GM23248 (cell line): ENCODE results near the gene GNA14. TPM values are rescaled to one million over a fixed set of nuclear protein-coding genes. Genes with fewer than 3 reads are reported as not detected.

ENCODE experiments used
- DNase-seq: peaks from one replicate; pipeline ENCODE4 v3.0.0-alpha.2; 2015
- H2AFZ ChIP-seq: fragments of 200-600 bp; sonication (generic); 2 replicates; pipeline ENCODE4 v1.6.1; 2016; ENCODE audit warnings: antibody characterized with exemption
- H3F3A ChIP-seq: fragments of 200-600 bp; sonication (generic); 2 replicates; pipeline ENCODE4 v1.6.1; 2016; ENCODE audit warnings: mild to moderate bottlenecking, antibody characterized with exemption, mixed run types; ENCODE audit not compliant: insufficient read depth
- H3K27ac ChIP-seq: fragments of 200-600 bp; sonication (generic); 2 replicates; pipeline ENCODE4 v1.5.1; 2016; ENCODE audit warnings: mild to moderate bottlenecking
- H3K27me3 ChIP-seq: fragments of 200-600 bp; sonication (generic); replicated peaks from 2 replicates; pipeline ENCODE4 v1.6.1; 2016; ENCODE audit warnings: mild to moderate bottlenecking; ENCODE audit not compliant: insufficient read depth
- H3K36me3 ChIP-seq: fragments of 200-600 bp; sonication (generic); 2 replicates; pipeline ENCODE4 v1.6.1; 2016; ENCODE audit warnings: low read depth, mild to moderate bottlenecking
- H3K4me1 ChIP-seq: fragments of 200-600 bp; sonication (generic); 2 replicates; pipeline ENCODE4 v1.6.1; 2016; ENCODE audit warnings: mild to moderate bottlenecking; ENCODE audit not compliant: insufficient read depth
- H3K4me2 ChIP-seq: fragments of 200-600 bp; sonication (generic); one replicate; pipeline ENCODE4 v1.6.1; 2016; ENCODE audit warnings: mild to moderate bottlenecking; ENCODE audit not compliant: unreplicated experiment
- H3K4me3 ChIP-seq: fragments of 200-600 bp; sonication (generic); 2 replicates; pipeline ENCODE4 v1.5.1; 2016; ENCODE audit warnings: mild to moderate bottlenecking
- H3K79me2 ChIP-seq: fragments of 200-600 bp; sonication (generic); 2 replicates; pipeline ENCODE4 v1.6.1; 2016; ENCODE audit warnings: mild to moderate bottlenecking; ENCODE audit not compliant: insufficient read depth
- H3K9ac ChIP-seq: fragments of 200-600 bp; sonication (generic); 2 replicates; pipeline ENCODE4 v1.6.1; 2016; ENCODE audit warnings: mild to moderate bottlenecking
- H3K9me2 ChIP-seq: fragments of 200-600 bp; sonication (generic); 2 replicates; pipeline ENCODE4 v1.6.1; 2016; ENCODE audit warnings: mixed run types, mild to moderate bottlenecking, moderate library complexity; ENCODE audit not compliant: insufficient read depth
- H3K9me3 ChIP-seq: fragments of 200-600 bp; sonication (generic); one replicate; pipeline ENCODE4 v1.6.1; 2017; ENCODE audit warnings: low read depth
- H4K20me1 ChIP-seq: fragments of 200-600 bp; sonication (generic); 2 replicates; pipeline ENCODE4 v1.6.0; 2016; ENCODE audit not compliant: insufficient read depth
- EZH2 ChIP-seq: fragments of 200-600 bp; sonication (generic); IDR thresholded peaks from 2 replicates; pipeline ENCODE4 v1.6.1; 2018; ENCODE audit warnings: antibody characterized with exemption, mild to moderate bottlenecking; ENCODE audit not compliant: insufficient read depth, poor library complexity, severe bottlenecking
- EZH2phosphoT487 ChIP-seq: fragments of 200-600 bp; sonication (generic); IDR thresholded peaks from 2 replicates; pipeline ENCODE4 v1.6.1; 2018; ENCODE audit warnings: antibody characterized with exemption, moderate library complexity, mild to moderate bottlenecking, low read depth; ENCODE audit not compliant: insufficient read depth
- WGBS, 2 experiments: methylation state at CpG; one replicate each; pipeline ENCODE4 v1.1.6; 2015 to 2017; ENCODE audit warnings: low lambda C conversion rate in 2 of 2, low coverage in 1 of 2; ENCODE audit errors: missing lambda C conversion rate in 2 of 2; 5-methylcytosine and 5-hydroxymethylcytosine counted together
- in situ Hi-C: fragments of 300-500 bp; cut with MboI; formaldehyde crosslinking; loops from 2 replicates; pipeline ENCODE4 v1.15.0; 2020
- polyA plus RNA-seq: library from polyadenylated mRNA; unstranded; fragments of >200 nt; fragmentation: Nextera tagmentation; extraction: Ambion mirVana; gene quantifications from 2 replicates; pipeline ENCODE4 v1.2.1, GENCODE V29; 2016
- total RNA-seq: library from RNA; depleted of rRNA; stranded (reverse); fragments of >200 nt; shearing (Covaris generic); gene quantifications from 2 replicates; pipeline ENCODE4 v1.2.3, GENCODE V29; 2014

Gene GNA14
- total and polyA plus RNA-seq, 2 experiments from 2014 or later: 0.11 to 0.24 TPM

GRCh38 chr9:77661566-77662085 is 13.5 kb upstream of the GNA14 start:
- TF ChIP-seq EZH2: no peak
- TF ChIP-seq EZH2phosphoT487: no peak
- Histone ChIP-seq H3K36me3 (no peaks in the 10 kb centered on the region), H4K20me1 (no peaks in the 10 kb centered on the region), H3K4me1 (no peaks in the 10 kb centered on the region), H3K9me3 (no peaks in the 10 kb centered on the region), H3K4me2 (no peak overlapping the region), H3F3A (no peaks in the 10 kb centered on the region), H3K27me3 (no peaks in the 10 kb centered on the region), H3K9me2 (no peaks in the 10 kb centered on the region), H3K27ac (no peak overlapping the region), H3K4me3 (no peak overlapping the region), H2AFZ (no peak overlapping the region), H3K79me2 (no peaks in the 10 kb centered on the region), H3K9ac (no peak overlapping the region)
- WGBS, 2 experiments: 73 to 80% methylated on average over 7 of the region's 7 CpGs
- in situ Hi-C loops: no loop called here
- DNase-seq: no peak

GRCh38 chr9:77659926-77660325 is 11.8 kb upstream of the GNA14 start:
- Histone ChIP-seq H3K27me3 (no peaks in the 10 kb centered on the region), H3K4me3 (no peak overlapping the region), H4K20me1 (no peaks in the 10 kb centered on the region), H2AFZ (no peak overlapping the region), H3K9me2 (no peaks in the 10 kb centered on the region), H3F3A (no peaks in the 10 kb centered on the region), H3K4me2 (no peak overlapping the region), H3K9me3 (no peaks in the 10 kb centered on the region), H3K4me1 (no peaks in the 10 kb centered on the region), H3K36me3 (no peaks in the 10 kb centered on the region), H3K9ac (no peak overlapping the region), H3K79me2 (no peaks in the 10 kb centered on the region), H3K27ac (no peak overlapping the region)
- 94 to 98% methylated on average over 5 of the region's 5 CpGs for WGBS, 2 experiments
- TF ChIP-seq EZH2 (no peak), EZH2phosphoT487 (no peak)
- in situ Hi-C loops: no loop called here
- DNase-seq: no peak

GRCh38 chr9:77651203-77651602 is 3.1 kb upstream of the GNA14 start:
- Histone ChIP-seq H3K4me3 (no peak overlapping the region), H3K27me3 (peaks cover 26% of the 10 kb centered on the region), H3F3A (no peaks in the 10 kb centered on the region), H3K9ac (no peak overlapping the region), H3K4me1 (no peaks in the 10 kb centered on the region), H3K9me3 (no peaks in the 10 kb centered on the region), H2AFZ (no peak overlapping the region), H3K36me3 (no peaks in the 10 kb centered on the region), H3K4me2 (no peak overlapping the region), H3K27ac (no peak overlapping the region), H4K20me1 (no peaks in the 10 kb centered on the region), H3K79me2 (no peaks in the 10 kb centered on the region), H3K9me2 (no peaks in the 10 kb centered on the region)
- TF ChIP-seq EZH2phosphoT487 (no peak), EZH2 (no peak)
- no peak for DNase-seq
- in situ Hi-C loops: no loop called here
- WGBS, 2 experiments: 83 to 90% methylated on average over 3 of the region's 3 CpGs

- DNase-seq: peak; percentile 41
- H3K27ac ChIP-seq: no peak overlapping the region
- H3K4me1 ChIP-seq: no peaks in the 10 kb centered on the region
- H3K27me3 ChIP-seq: peaks cover 26% of the 10 kb centered on the region
- no peaks in the 10 kb centered on the region for H3K36me3 ChIP-seq
- in situ Hi-C loops: no loop called here
- H3K9me3 ChIP-seq: no peaks in the 10 kb centered on the region
- no peaks in the 10 kb centered on the region for H4K20me1 ChIP-seq
- WGBS, 2 experiments: 69 to 70% methylated on average over 10 of the region's 10 CpGs
- no peaks in the 10 kb centered on the region for H3K9me2 ChIP-seq
- 0 out of 2 replicates have a peak overlapping the region, but pooled peaks have one; percentile 66 for H3K4me3 ChIP-seq
- no peaks in the 10 kb centered on the region for H3F3A ChIP-seq
- H2AFZ ChIP-seq: peak overlapping the region; percentile 64; the same call in 1 of the 2 replicates
- H3K79me2 ChIP-seq: no peaks in the 10 kb centered on the region
- peak overlapping the region; percentile 56 for H3K4me2 ChIP-seq
- TF ChIP-seq EZH2phosphoT487 (no peak), EZH2 (peak; percentile 53)
- H3K9ac ChIP-seq: no peak overlapping the region
Measured at GRCh38 chr9:77649109-77649812, 1.1 kb upstream of the GNA14 start.
